Testis (tissue), 3 donors: Measurements from ENCODE around the gene JAKMIP2. TPM values are rescaled to one million over a fixed set of nuclear protein-coding genes. Genes with fewer than 3 reads are reported as not detected.

Source experiments
- DNase-seq: peaks from one replicate; pipeline ENCODE4 v3.0.0-alpha.2; 2019
- H3K27ac ChIP-seq, 2 donors: fragments of 200-600 bp; sonication (generic); one replicate each; pipeline ENCODE4 v1.5.1; 2019
- H3K27me3 ChIP-seq: fragments of 200-600 bp; sonication (generic); one replicate; pipeline ENCODE4 v1.5.1; 2019
- H3K36me3 ChIP-seq: fragments of 200-600 bp; sonication (generic); one replicate; pipeline ENCODE4 v1.5.1; 2017; ENCODE audit warnings: low read depth; ENCODE audit errors: missing control alignments
- H3K4me1 ChIP-seq: fragments of 200-600 bp; sonication (generic); one replicate; pipeline ENCODE4 v1.5.1; 2019
- H3K4me3 ChIP-seq, 2 donors: fragments of 200-600 bp; sonication (generic); one replicate each; pipeline ENCODE4 v1.5.1; 2017 to 2019
- H3K9me3 ChIP-seq: fragments of 200-600 bp; sonication (generic); one replicate; pipeline ENCODE4 v1.5.1; 2017
- POLR2A ChIP-seq: fragments of 450-650 bp; IDR thresholded peaks from one replicate; pipeline ENCODE4 v1.6.1; 2017; ENCODE audit warnings: antibody characterized with exemption, mild to moderate bottlenecking, moderate library complexity
- whole genome bisulfite sequencing, 2 donors: methylation state at CpG; one replicate each; pipeline ENCODE4 v1.1.5; 2018; 5-methylcytosine and 5-hydroxymethylcytosine counted together
- intact Hi-C: fragments of 100-400 bp; cut with DNase I; formaldehyde crosslinking; loops from one replicate; pipeline ENCODE4 v1.15.1; 2023; ENCODE audit warnings: low total_unique reads
- polyA plus RNA-seq: library from polyadenylated mRNA; stranded (reverse); fragments of 350-450 nt; fragmentation: Illumina TruSeq; extraction: RNeasy Lipid Tissue Mini Kit (QIAGEN cat#74804); gene quantifications from one replicate; pipeline ENCODE4 v1.2.3, GENCODE V29; 2014; ENCODE audit warnings: low read depth, low replicate concordance; ENCODE audit not compliant: insufficient read depth
- total RNA-seq, 2 donors: library from RNA; depleted of rRNA; stranded (reverse); fragments of >200 nt; gene quantifications; one replicate each; pipeline ENCODE4 v1.2.3, GENCODE V29; 2016
- TF ChIP-seq, protein P1 (sequence below), 3 experiments: fragments of 450-650 bp in 2 of 3; fragments of 200-600 bp in 1 of 3; sonication (generic) in 1 of 3; IDR thresholded peaks; one replicate each; pipeline ENCODE4 v1.5.1; 2016 to 2019; ENCODE audit warnings: antibody characterized with exemption in 3 of 3, mild to moderate bottlenecking in 2 of 3, moderate library complexity in 1 of 3

Gene JAKMIP2
- total and polyA plus RNA-seq, 3 donors from 2014 or later: 1.7 to 7.7 (median 3.4) TPM

DNA sequence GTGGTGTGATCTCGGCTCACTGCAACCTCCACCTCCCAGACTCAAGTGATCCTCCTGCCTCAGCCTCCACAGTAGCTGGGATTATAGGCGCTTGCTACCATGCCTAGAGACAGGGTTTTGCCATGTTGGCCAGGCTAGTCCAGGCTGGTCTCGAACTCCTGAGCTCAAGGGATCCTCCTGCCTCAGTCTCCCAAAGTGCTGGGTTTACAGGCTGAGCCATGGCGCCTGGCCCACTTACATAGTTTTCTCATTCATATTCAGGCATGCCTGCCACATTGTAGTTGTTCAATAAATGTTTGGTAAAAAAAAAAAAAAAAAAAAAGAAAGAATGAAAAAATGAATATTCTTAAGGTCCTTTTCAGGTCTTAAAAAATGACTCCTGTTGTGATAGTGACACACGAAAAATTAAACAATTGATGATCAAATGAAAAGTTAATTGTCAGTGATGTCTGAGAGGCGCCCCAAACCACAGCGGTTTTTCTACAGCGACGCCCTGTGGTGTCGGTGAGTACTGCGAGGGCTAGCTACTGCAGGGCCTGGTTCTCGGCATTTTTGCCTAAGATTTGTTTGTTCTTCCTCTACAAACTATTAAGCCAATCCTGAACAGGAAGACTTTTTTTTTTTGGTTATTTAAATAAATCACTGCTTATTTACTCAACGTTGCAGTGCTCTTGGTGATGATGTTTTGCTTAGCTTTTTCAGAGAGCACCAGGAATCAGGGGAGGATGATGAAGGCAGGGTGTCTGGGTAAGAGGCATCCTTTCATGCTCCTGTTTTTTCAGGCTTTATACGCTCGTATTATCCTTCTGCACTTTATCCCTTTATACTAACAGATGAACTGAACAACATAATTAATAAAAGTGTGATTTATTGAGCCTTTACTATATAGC lies 205.6 kb downstream of the JAKMIP2 start:
- Histone ChIP-seq H3K4me1 (peaks cover 7% of the 10 kb centered on the region), H3K4me3 (no peak overlapping the region), H3K27me3 (no peaks in the 10 kb centered on the region), H3K27ac (peak overlapping the region in 1 of 2 donors; percentile 75), H3K9me3 (no peaks in the 10 kb centered on the region), H3K36me3 (no peaks in the 10 kb centered on the region)
- peak; percentile 83 for DNase-seq
- 32 to 38% methylated on average over 15 of the region's 15 CpGs for WGBS, 2 donors
- no peak for TF ChIP-seq POLR2A
- TF ChIP-seq, protein P1, sequence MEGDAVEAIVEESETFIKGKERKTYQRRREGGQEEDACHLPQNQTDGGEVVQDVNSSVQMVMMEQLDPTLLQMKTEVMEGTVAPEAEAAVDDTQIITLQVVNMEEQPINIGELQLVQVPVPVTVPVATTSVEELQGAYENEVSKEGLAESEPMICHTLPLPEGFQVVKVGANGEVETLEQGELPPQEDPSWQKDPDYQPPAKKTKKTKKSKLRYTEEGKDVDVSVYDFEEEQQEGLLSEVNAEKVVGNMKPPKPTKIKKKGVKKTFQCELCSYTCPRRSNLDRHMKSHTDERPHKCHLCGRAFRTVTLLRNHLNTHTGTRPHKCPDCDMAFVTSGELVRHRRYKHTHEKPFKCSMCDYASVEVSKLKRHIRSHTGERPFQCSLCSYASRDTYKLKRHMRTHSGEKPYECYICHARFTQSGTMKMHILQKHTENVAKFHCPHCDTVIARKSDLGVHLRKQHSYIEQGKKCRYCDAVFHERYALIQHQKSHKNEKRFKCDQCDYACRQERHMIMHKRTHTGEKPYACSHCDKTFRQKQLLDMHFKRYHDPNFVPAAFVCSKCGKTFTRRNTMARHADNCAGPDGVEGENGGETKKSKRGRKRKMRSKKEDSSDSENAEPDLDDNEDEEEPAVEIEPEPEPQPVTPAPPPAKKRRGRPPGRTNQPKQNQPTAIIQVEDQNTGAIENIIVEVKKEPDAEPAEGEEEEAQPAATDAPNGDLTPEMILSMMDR (IDR thresholded peaks at IDR 0.05): peak; percentile 62 to 90 (median 85)
- intact Hi-C loops: no loop called here

DNA sequence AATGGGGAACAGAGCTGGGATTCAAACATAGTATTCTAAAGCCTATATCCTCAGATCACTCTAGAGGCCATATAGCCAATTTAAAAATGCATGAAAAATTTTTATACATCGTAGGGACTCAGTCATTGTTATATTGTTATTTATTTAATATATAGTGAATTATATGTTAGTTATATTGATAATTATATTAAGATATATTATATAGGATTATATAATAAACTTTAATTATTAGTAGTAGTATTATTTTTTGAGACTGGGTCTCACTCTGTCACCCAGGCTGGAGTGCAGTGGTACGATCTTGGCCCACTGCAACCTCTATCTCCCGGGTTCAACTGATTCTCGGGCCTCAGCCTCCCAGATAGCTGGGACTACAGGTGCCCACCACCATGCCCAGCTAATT lies 206.9 kb downstream of the JAKMIP2 start:
- no peak for DNase-seq
- TF ChIP-seq, protein P1 (IDR thresholded peaks at IDR 0.05): no peak
- TF ChIP-seq POLR2A: no peak
- Histone ChIP-seq H3K36me3 (no peaks in the 10 kb centered on the region), H3K4me3 (no peak overlapping the region), H3K27me3 (no peaks in the 10 kb centered on the region), H3K4me1 (peaks cover 7% of the 10 kb centered on the region), H3K27ac (no peak overlapping the region), H3K9me3 (no peaks in the 10 kb centered on the region)
- 90 to 96% methylated on average over 4 of the region's 4 CpGs for WGBS, 2 donors
- intact Hi-C loops: no loop called here

DNA sequence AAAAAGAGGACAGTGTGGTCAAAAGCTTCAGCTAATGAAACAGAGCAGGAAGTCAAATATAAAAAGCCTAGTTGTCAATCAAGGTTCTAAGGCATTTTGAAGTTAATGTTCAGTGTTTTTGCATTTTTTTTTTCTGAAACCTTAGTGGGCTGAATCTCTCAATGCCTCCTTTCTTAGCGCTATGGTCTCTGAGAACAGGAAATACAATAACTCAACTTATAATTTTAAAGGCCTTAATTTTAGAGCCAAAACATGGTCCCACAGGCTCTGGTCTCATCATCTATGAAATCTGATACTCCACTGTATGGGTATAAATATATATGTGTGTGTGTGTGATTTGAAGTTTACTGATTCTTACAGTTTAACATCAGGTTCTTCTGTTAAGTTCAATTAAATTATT lies 209.3 kb downstream of the JAKMIP2 start:
- TF ChIP-seq, protein P1 (IDR thresholded peaks at IDR 0.05): no peak
- TF ChIP-seq POLR2A: no peak
- H3K36me3 ChIP-seq: no peaks in the 10 kb centered on the region
- intact Hi-C loops: loop anchor here (5.0 kb wide), 1 partner anchor 346 kb away; no protein-coding TSS in a partner anchor
- H3K27me3 ChIP-seq: no peaks in the 10 kb centered on the region
- no peaks in the 10 kb centered on the region for H3K9me3 ChIP-seq
- H3K27ac ChIP-seq: no peak overlapping the region
- no peak overlapping the region for H3K4me3 ChIP-seq
- DNase-seq: no peak
- peaks cover 7% of the 10 kb centered on the region for H3K4me1 ChIP-seq
- 65 to 73% methylated on average over 1 of the region's 1 CpG for WGBS, 2 donors

DNA sequence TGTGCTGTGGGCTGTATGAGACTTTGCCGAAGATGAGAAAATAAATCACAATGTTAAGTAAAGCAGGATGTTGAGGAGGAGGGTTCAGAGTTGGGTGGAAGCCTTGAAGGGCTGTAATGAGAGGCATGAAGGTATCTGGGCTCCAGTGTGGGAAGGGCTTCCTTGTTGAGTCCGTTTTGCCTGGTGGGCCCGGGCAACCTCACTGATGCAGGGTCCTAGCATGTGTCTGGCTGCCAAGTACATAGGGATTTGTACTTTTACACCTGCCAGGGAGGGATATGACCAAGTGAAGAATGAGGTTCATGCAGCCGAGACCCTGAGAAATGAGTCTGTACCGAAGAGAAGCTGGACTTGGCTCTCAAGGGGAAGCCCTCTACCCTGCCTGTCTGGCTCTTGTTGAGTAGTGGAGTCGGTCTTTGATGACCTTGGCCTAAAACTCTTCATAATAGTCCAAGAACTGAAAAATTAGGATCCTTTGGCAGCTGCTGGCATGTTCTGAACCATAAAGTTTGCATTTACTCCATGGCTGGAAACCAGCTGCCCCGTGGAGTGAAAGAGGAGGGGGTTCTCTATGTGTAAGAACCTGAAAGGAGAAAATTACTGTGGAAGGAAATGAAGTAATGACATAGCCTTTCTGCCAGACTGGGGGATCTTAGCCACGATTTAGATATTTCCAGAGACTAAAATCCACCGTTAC lies 213.7 kb downstream of the JAKMIP2 start:
- H3K4me3 ChIP-seq: no peak overlapping the region
- 75 to 83% methylated on average over 7 to 9 of the region's 9 CpGs for WGBS, 2 donors
- H3K27ac ChIP-seq: no peak overlapping the region
- H3K27me3 ChIP-seq: no peaks in the 10 kb centered on the region
- intact Hi-C loops: no loop called here
- H3K4me1 ChIP-seq: no peaks in the 10 kb centered on the region
- no peak for DNase-seq
- H3K9me3 ChIP-seq: no peaks in the 10 kb centered on the region
- no peaks in the 10 kb centered on the region for H3K36me3 ChIP-seq
- TF ChIP-seq, protein P1 (IDR thresholded peaks at IDR 0.05): no peak
- no peak for TF ChIP-seq POLR2A
